SK-N-SH (cell line): ENCODE data around the gene IFI27L1. TPM values are rescaled to one million over a fixed set of nuclear protein-coding genes. Genes with fewer than 3 reads are reported as not detected.
A peak's percentile ranks its signal among the peaks of the same experiment; 100 is the strongest.

Experiments used
- CTCF ChIA-PET: fragments of 300-600, 350-600 bp; formaldehyde crosslinking; extraction: SDS; loops from one replicate; lab custom pipeline; 2021; lab: Yijun Ruan, JAX
- POLR2A ChIA-PET: fragments of 350-600 bp; sonication (Branson Sonifier 250); formaldehyde crosslinking; extraction: SDS; loops from one replicate; lab custom pipeline; 2020; ENCODE audit warnings: antibody characterized with exemption, inconsistent platforms; lab: Yijun Ruan, JAX
- DNase-seq: peaks from one replicate; pipeline ENCODE4 v3.0.0; 2012
- H2AFZ ChIP-seq: fragments of 200-600 bp; sonication (generic); 2 replicates; pipeline ENCODE4 v1.8.1; 2016; ENCODE audit warnings: antibody characterized with exemption, mild to moderate bottlenecking, low read depth
- H3F3A ChIP-seq: fragments of 200-600 bp; sonication (generic); replicated peaks from 2 replicates; pipeline ENCODE3; 2016; ENCODE audit warnings: antibody characterized with exemption, mild to moderate bottlenecking; ENCODE audit not compliant: insufficient read depth
- H3K27ac ChIP-seq, 2 experiments: fragments of 200-500 bp in 1 of 2; fragments of 200-600 bp in 1 of 2; sonication (Bioruptor generic) in 1 of 2; sonication (generic), shearing (Covaris generic) in 1 of 2; 2 replicates each; pipeline versions ENCODE4 v1.5.1 to v1.6.1; 2014 to 2016; ENCODE audit warnings: low read depth in 2 of 2, inconsistent platforms in 1 of 2, low read length in 1 of 2, mild to moderate bottlenecking in 1 of 2, mixed read lengths in 1 of 2
- H3K27me3 ChIP-seq: fragments of 200-600 bp; sonication (generic), shearing (Covaris generic); 2 replicates; pipeline ENCODE4 v1.6.1; 2016; ENCODE audit warnings: mixed run types; ENCODE audit not compliant: insufficient read depth
- H3K36me3 ChIP-seq, 2 experiments: fragments of 200-500 bp in 1 of 2; fragments of 200-600 bp in 1 of 2; sonication (Bioruptor generic) in 1 of 2; sonication (generic) in 1 of 2; replicated peaks in 1 of 2; 2 replicates each; pipeline versions ENCODE3 to v1.5.1; 2014 to 2016; ENCODE audit warnings: low read length in 1 of 2, mild to moderate bottlenecking in 1 of 2; ENCODE audit not compliant: insufficient read depth in 2 of 2, control insufficient read depth in 1 of 2
- H3K4me1 ChIP-seq, 2 experiments: fragments of 200-500 bp in 1 of 2; fragments of 200-600 bp in 1 of 2; sonication (Bioruptor generic) in 1 of 2; sonication (generic), shearing (Covaris generic) in 1 of 2; 2 replicates each; pipeline versions ENCODE4 v1.5.1 to v1.6.1; 2014 to 2016; ENCODE audit warnings: low read depth in 1 of 2, low read length in 1 of 2, mixed run types in 1 of 2; ENCODE audit not compliant: insufficient read depth in 2 of 2, control insufficient read depth in 1 of 2
- H3K4me2 ChIP-seq: fragments of 200-600 bp; sonication (generic), shearing (Covaris generic); 2 replicates; pipeline ENCODE4 v1.6.1; 2017; ENCODE audit warnings: mixed run types
- H3K4me3 ChIP-seq, 2 experiments: fragments of 200-500 bp in 1 of 2; fragments of 200-600 bp in 1 of 2; sonication (Bioruptor generic) in 1 of 2; sonication (generic), shearing (Covaris generic) in 1 of 2; 2 replicates each; pipeline versions ENCODE4 v1.5.1 to v1.8.1; 2014 to 2016; ENCODE audit warnings: low read depth in 2 of 2, inconsistent platforms in 1 of 2, low read length in 1 of 2, mild to moderate bottlenecking in 1 of 2, mixed read lengths in 1 of 2, moderate library complexity in 1 of 2
- H3K79me2 ChIP-seq: fragments of 200-600 bp; sonication (generic); 2 replicates; pipeline ENCODE4 v1.8.1; 2017; ENCODE audit warnings: mild to moderate bottlenecking; ENCODE audit not compliant: insufficient read depth
- H3K9ac ChIP-seq: fragments of 200-600 bp; sonication (generic); 2 replicates; pipeline ENCODE4 v1.6.1; 2017; ENCODE audit warnings: mixed run types
- H3K9me2 ChIP-seq: fragments of 200-600 bp; sonication (generic); 2 replicates; pipeline ENCODE4 v1.6.1; 2017; ENCODE audit warnings: mixed run types
- H3K9me3 ChIP-seq: fragments of 200-600 bp; sonication (generic); 2 replicates; pipeline ENCODE4 v1.6.1; 2017; ENCODE audit warnings: mixed run types, mild to moderate bottlenecking, moderate library complexity
- H4K20me1 ChIP-seq: fragments of 200-600 bp; sonication (generic); 2 replicates; pipeline ENCODE4 v1.6.1; 2017; ENCODE audit warnings: mild to moderate bottlenecking, mixed run types; ENCODE audit not compliant: insufficient read depth
- ELF1 ChIP-seq: IDR thresholded peaks from 2 replicates; pipeline ENCODE4 v1.4.0; 2012
- EP300 ChIP-seq, 2 experiments: IDR thresholded peaks; 2 replicates each; pipeline versions ENCODE4 v1.4.0 to v1.6.1; 2012; ENCODE audit warnings: borderline replicate concordance in 1 of 2, low read depth in 1 of 2, low read length in 1 of 2
- FOSL2 ChIP-seq: IDR thresholded peaks from 2 replicates; pipeline ENCODE4 v1.4.0; 2012; ENCODE audit warnings: low read depth, mild to moderate bottlenecking, moderate library complexity, borderline replicate concordance
- FOXM1 ChIP-seq: IDR thresholded peaks from 2 replicates; pipeline ENCODE4 v1.4.0; 2012; ENCODE audit warnings: low read depth, mild to moderate bottlenecking
- GABPA ChIP-seq: IDR thresholded peaks from 2 replicates; pipeline ENCODE4 v1.4.0; 2012; ENCODE audit warnings: low read depth, mild to moderate bottlenecking
- GATA2 ChIP-seq: sonication (generic); formaldehyde crosslinking; IDR thresholded peaks from 2 replicates; pipeline ENCODE4 v1.5.0; 2020; ENCODE audit warnings: mild to moderate bottlenecking, missing genetic modification reagents
- IRF3 ChIP-seq: fragments of 150-350 bp; IDR thresholded peaks from 2 replicates; pipeline ENCODE4 v1.6.1; 2016; ENCODE audit warnings: mild to moderate bottlenecking, low read depth, low read length
- JUND ChIP-seq: IDR thresholded peaks from 2 replicates; pipeline ENCODE4 v1.4.0; 2012
- MEF2A ChIP-seq: IDR thresholded peaks from 2 replicates; pipeline ENCODE4 v1.4.0; 2012; ENCODE audit warnings: low read depth, borderline replicate concordance
- NFIC ChIP-seq: IDR thresholded peaks from 2 replicates; pipeline ENCODE4 v1.4.0; 2012; ENCODE audit warnings: borderline replicate concordance
- NRF1 ChIP-seq: IDR thresholded peaks from 2 replicates; pipeline ENCODE4 v1.6.1; 2012; ENCODE audit warnings: low read depth, mild to moderate bottlenecking, low read length
- POLR2AphosphoS5 ChIP-seq: IDR thresholded peaks from 2 replicates; pipeline ENCODE4 v1.6.1; 2012; ENCODE audit warnings: low read depth, low read length
- RAD21 ChIP-seq: IDR thresholded peaks from 2 replicates; pipeline ENCODE4 v1.6.1; 2012; ENCODE audit warnings: mild to moderate bottlenecking, low read length
- REST ChIP-seq: IDR thresholded peaks from 2 replicates; pipeline ENCODE4 v1.6.1; 2012; ENCODE audit warnings: mild to moderate bottlenecking, low read depth, low read length, moderate library complexity
- RXRA ChIP-seq: IDR thresholded peaks from 2 replicates; pipeline ENCODE4 v1.4.0; 2012; ENCODE audit warnings: low read depth, mild to moderate bottlenecking, borderline replicate concordance
- SIN3A ChIP-seq: IDR thresholded peaks from 2 replicates; pipeline ENCODE4 v1.6.1; 2012; ENCODE audit warnings: low read depth, mild to moderate bottlenecking, low read length, moderate library complexity, borderline replicate concordance
- TCF12 ChIP-seq: IDR thresholded peaks from 2 replicates; pipeline ENCODE4 v1.4.0; 2012
- YY1 ChIP-seq: IDR thresholded peaks from 2 replicates; pipeline ENCODE4 v1.4.0; 2012; ENCODE audit warnings: low read depth, mild to moderate bottlenecking
- WGBS: methylation state at CpG from one replicate; pipeline ENCODE4 v1.1.6; 2017; ENCODE audit warnings: low lambda C conversion rate; 5-methylcytosine and 5-hydroxymethylcytosine counted together
- polyA plus RNA-seq, 3 experiments: library from polyadenylated mRNA; depleted of rRNA; stranded (reverse); fragments of >200 nt; gene quantifications; 2 replicates each; pipeline ENCODE4 v1.2.3, GENCODE V29; 2012
- TF ChIP-seq, protein P1 (sequence below): fragments of 150-350 bp; IDR thresholded peaks from 2 replicates; pipeline ENCODE4 v1.6.1; 2017; ENCODE audit warnings: antibody characterized with exemption, low read length, low read depth, borderline replicate concordance
- TF ChIP-seq, protein P2 (sequence below): IDR thresholded peaks from 2 replicates; pipeline ENCODE4 v1.4.0; 2012; ENCODE audit warnings: low read depth

The IFI27L1 gene
- polyA plus RNA-seq, 1 of the 3 experiments (the other 2 are of a cell fraction): 35.3 TPM

DNA sequence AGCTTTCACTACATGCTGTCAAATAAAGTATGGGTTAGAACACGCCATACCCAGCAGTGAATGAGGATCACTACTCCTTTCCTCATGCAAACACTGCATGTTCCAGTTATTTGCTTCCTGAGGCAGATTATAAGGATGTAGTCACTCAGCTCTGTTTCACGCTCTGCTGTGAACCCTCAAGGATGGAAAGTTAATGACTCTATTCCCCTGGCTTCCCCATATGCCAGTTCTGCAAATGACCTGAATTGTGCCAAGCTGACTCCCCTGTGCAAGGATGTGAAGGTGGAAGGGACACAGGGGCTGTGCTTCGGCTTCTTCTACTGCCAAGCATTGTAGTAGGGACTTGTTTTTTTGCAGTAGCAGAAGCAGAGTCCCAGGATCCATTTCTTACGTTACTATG lies 6.8 kb downstream of the IFI27L1 start:
- Histone ChIP-seq H3K4me1 (no peaks in the 10 kb centered on the region; a peak in 1 of 4 replicates), H3K27me3 (no peaks in the 10 kb centered on the region), H3F3A (no peaks in the 10 kb centered on the region), H3K27ac (no peak overlapping the region), H3K9ac (no peak overlapping the region), H3K9me3 (no peaks in the 10 kb centered on the region), H2AFZ (no peak overlapping the region), H4K20me1 (no peaks in the 10 kb centered on the region), H3K4me2 (no peak overlapping the region)
- ChIA-PET POLR2A (no interaction called here), CTCF (interaction anchor here (1.4 kb wide), 1 partner anchor 52 kb away, joined by 4 read pairs; no protein-coding TSS in a partner anchor)
- TF ChIP-seq TCF12 (no peak), FOSL2 (no peak), ELF1 (no peak), RXRA (no peak), MEF2A (no peak), YY1 (no peak), REST (no peak), FOXM1 (no peak)
- TF ChIP-seq, protein P1, sequence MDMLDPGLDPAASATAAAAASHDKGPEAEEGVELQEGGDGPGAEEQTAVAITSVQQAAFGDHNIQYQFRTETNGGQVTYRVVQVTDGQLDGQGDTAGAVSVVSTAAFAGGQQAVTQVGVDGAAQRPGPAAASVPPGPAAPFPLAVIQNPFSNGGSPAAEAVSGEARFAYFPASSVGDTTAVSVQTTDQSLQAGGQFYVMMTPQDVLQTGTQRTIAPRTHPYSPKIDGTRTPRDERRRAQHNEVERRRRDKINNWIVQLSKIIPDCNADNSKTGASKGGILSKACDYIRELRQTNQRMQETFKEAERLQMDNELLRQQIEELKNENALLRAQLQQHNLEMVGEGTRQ: no peak
- TF ChIP-seq, all 33 proteins: peak for 0
- Histone ChIP-seq H3K9me2 (no peaks in the 10 kb centered on the region), H3K4me3 (no peak overlapping the region), H3K79me2 (peaks cover 7% of the 10 kb centered on the region; the same call in 1 of the 2 replicates), H3K36me3 (no peaks in the 10 kb centered on the region)
- no peak for DNase-seq
- WGBS: 92% methylated on average over 4 of the region's 4 CpGs

DNA sequence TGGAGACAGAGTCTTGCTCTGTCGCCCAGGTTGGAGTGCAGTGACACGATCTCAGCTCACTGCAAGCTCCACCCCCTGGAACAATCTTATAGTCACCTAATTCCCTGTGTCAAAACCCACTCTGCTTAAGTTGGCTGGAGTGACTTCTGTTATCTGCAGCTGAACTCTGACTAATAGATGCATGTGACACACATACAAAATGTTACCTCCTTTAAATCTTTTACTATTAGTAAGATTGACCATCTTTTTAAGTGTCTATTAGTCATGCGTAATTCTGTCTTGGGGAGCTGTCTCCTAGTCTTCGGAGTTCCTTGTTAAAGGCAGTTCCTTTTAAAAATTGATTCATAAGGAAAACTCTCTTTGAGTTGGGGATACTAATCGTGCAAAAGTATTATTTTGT lies 7.4 kb downstream of the IFI27L1 start:
- no peaks in the 10 kb centered on the region for H3K27me3 ChIP-seq
- H3K9me3 ChIP-seq: no peaks in the 10 kb centered on the region
- no peaks in the 10 kb centered on the region; a peak in 1 of 4 replicates for H3K4me1 ChIP-seq
- no peak overlapping the region for H3K4me3 ChIP-seq
- peaks cover 1% of the 10 kb centered on the region; the same call in 1 of the 2 replicates for H3K79me2 ChIP-seq
- H3K9me2 ChIP-seq: no peaks in the 10 kb centered on the region
- DNase-seq: no peak
- CTCF ChIA-PET: interaction anchor here (1.4 kb wide), 1 partner anchor 52 kb away, joined by 4 read pairs; no protein-coding TSS in a partner anchor
- no peak overlapping the region for H3K27ac ChIP-seq
- H3F3A ChIP-seq: no peaks in the 10 kb centered on the region
- H3K36me3 ChIP-seq: no peaks in the 10 kb centered on the region
- WGBS: 64% methylated on average over 5 of the region's 5 CpGs
- POLR2A ChIA-PET: no interaction called here
- H2AFZ ChIP-seq: no peak overlapping the region
- no peak overlapping the region for H3K4me2 ChIP-seq
- no peak overlapping the region for H3K9ac ChIP-seq
- H4K20me1 ChIP-seq: no peaks in the 10 kb centered on the region
- TF ChIP-seq RAD21 (no peak), IRF3 (no peak), REST (no peak), GATA2 (CRISPR knock-in tag) (no peak), NFIC (no peak), RXRA (no peak), GABPA (no peak), NRF1 (no peak), EP300 (IDR thresholded peaks at IDR 0.05; ENCODE audit: borderline replicate concordance in 1 of 2, low read depth in 1 of 2, low read length in 1 of 2) (no peak), JUND (0 out of 2 replicates have a peak, but pooled peaks have one; percentile 4), SIN3A (no peak), POLR2AphosphoS5 (no peak)
- TF ChIP-seq, protein P2, sequence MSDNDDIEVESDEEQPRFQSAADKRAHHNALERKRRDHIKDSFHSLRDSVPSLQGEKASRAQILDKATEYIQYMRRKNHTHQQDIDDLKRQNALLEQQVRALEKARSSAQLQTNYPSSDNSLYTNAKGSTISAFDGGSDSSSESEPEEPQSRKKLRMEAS: no peak
